Omental fat pad (tissue), 4 donors: ENCODE measurements around the gene MAP2K7. TPM values are rescaled to one million over a fixed set of nuclear protein-coding genes. Genes with fewer than 3 reads are reported as not detected.
"Not testable (repeated sequence)": the region's sequence is repeated elsewhere in the genome, so short reads cannot be mapped to it uniquely, and the experiment has no call there.

Experiments
- ATAC-seq: fragments of 150-250 bp; one replicate; pipeline ENCODE4 v1.9.1; 2016; ENCODE audit warnings: mild to moderate bottlenecking, moderate library complexity; ENCODE audit not compliant: low FRiP score
- DNase-seq: peaks from one replicate; pipeline ENCODE4 v3.0.0-alpha.2; 2019; ENCODE audit warnings: low spot score
- total RNA-seq, 4 donors: library from RNA; depleted of rRNA; stranded (reverse); fragments of >200 nt; gene quantifications; one replicate each; pipeline ENCODE4 v1.1.0, GENCODE V29; 2016
- TF ChIP-seq, protein P1 (sequence below), 3 donors: fragments of 450-650 bp; IDR thresholded peaks; one replicate each; pipeline ENCODE4 v1.5.1; 2016 to 2017; ENCODE audit warnings: antibody characterized with exemption in 3 of 3, mild to moderate bottlenecking in 3 of 3, moderate library complexity in 2 of 3

The MAP2K7 gene
- total RNA-seq, 4 donors from 2014 or later: 12.9 to 13.7 (median 13.6) TPM

DNA sequence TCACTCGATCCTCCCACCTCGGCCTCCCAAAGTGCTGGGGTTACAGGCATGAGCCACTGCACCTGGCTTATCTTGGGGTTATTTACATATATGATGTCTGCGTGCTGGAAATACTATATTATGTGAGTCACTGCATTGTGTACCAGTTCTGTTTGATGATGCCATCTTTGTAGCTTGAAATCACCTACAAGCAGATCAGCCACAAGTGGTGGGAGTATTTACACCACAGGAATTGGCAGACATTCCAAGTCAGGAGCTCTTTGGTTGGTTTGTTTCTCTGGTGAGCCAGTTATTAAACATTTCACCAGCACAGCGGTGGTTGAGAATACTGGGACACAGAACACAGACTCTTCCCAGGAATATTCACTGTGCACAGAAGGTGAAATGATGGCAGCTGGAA, 44.3 kb downstream of the MAP2K7 start:
- TF ChIP-seq, protein P1, sequence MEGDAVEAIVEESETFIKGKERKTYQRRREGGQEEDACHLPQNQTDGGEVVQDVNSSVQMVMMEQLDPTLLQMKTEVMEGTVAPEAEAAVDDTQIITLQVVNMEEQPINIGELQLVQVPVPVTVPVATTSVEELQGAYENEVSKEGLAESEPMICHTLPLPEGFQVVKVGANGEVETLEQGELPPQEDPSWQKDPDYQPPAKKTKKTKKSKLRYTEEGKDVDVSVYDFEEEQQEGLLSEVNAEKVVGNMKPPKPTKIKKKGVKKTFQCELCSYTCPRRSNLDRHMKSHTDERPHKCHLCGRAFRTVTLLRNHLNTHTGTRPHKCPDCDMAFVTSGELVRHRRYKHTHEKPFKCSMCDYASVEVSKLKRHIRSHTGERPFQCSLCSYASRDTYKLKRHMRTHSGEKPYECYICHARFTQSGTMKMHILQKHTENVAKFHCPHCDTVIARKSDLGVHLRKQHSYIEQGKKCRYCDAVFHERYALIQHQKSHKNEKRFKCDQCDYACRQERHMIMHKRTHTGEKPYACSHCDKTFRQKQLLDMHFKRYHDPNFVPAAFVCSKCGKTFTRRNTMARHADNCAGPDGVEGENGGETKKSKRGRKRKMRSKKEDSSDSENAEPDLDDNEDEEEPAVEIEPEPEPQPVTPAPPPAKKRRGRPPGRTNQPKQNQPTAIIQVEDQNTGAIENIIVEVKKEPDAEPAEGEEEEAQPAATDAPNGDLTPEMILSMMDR (IDR thresholded peaks at IDR 0.05): no peak
- no peak for DNase-seq
- ATAC-seq: no peak

DNA sequence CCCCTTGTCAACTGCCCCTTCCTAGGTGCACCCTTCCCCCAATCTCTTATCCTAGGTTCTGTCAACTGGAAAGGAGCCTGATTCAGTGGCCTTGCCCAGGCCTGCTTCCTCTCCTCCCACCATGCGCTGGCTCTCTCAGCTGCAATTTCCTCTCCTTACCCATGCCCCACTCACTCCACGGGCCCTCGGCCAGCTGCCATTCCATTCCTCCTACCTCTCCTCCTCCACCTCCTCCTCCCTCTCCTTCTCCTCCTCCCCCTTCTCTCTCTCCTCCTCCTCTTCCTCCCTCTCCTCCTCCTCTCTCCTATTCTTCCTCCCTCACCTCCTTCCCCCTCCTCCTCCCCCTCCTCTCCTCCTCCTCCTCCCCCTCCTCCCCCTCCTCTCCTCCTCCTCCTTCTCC, 49.4 kb downstream of the MAP2K7 start:
- DNase-seq: no peak
- no peak for ATAC-seq
- TF ChIP-seq, protein P1 (IDR thresholded peaks at IDR 0.05): no peak

DNA sequence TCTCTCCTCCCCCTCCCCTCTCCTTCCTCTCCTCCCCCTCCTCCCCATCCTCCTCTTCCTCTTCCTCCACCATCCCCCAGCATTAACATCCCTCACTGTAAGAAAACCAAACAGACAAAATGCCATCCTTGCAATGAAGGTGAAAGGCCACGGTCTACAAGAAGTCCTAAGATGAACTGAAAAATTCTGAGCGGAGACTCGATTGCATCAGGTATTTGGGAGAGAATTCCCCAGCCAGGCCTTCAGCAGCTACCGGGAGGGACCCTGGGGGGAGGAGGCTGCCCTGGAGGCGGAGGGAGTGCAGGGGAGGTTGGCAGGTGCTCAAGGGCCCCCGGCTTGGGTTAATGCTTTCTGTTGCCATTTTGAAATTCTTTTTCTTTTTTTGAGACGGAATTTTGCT, 49.9 kb downstream of the MAP2K7 start:
- DNase-seq (no peak), ATAC-seq (no peak)
- TF ChIP-seq, protein P1 (IDR thresholded peaks at IDR 0.05): no peak

DNA sequence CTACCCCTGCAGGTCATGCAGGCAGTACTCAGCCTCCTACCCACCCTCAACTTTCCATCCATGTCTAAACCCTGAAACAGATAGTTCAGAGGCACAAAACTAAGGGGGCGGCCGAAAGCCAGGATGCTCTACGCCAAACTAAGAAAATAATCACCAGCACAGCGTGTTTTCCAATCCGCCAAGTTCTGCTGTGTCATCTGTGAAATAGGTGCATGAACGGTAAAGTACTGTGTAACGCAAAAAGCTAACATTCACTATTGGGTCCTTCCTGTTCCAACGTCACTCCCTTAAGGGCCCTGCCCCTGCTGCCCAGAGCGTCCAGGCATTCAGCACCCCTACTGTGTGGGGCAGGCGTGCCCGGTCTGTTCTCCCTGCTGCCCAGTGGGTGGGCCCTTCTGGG, 52.0 kb downstream of the MAP2K7 start:
- ATAC-seq: no peak

DNA sequence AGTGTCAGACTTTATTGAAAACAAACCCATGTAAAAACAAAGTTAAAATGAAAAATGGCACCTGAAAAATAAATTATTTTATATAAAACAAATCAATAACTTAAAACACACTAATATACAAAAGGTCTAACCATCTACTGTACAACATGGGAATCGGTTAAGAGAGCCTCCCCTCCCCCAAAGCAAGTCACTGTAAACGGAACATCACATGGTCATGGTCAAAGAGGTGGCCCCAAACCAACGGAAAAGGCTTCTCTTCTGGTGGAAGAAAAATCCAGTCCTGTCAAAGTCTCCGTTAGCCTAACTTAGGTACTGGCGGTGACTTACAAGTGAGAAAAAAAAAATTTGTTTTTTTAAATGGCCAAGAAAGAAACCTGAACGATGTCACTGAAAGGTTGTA, 55.5 kb downstream of the MAP2K7 start:
- no peak for DNase-seq
- TF ChIP-seq, protein P1 (IDR thresholded peaks at IDR 0.05): no peak
- ATAC-seq: no peak

More for the DNA sequence above, 52.0 kb downstream of the MAP2K7 start:
- no peak for DNase-seq
- TF ChIP-seq, protein P1 (IDR thresholded peaks at IDR 0.05): no peak

DNA sequence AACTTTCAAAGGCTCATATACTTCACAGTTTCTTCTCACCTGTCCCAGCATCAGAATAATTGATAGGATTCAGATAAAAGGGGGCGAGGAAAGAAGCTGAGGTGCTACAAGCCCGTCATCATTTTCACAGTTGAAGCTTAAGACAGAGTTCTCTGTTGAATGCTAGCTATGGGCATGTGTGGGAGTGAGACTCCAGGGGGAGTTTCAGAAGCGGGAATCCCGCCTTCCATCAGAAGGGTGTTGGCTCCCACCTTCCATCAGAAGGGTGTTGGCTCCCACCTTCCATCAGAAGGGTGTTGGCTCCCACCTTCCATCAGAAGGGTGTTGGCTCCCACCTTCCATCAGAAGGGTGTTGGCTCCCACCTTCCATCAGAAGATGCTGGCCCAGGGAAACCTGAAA, 57.4 kb downstream of the MAP2K7 start:
- not testable (repeated sequence) for DNase-seq, ATAC-seq

DNA sequence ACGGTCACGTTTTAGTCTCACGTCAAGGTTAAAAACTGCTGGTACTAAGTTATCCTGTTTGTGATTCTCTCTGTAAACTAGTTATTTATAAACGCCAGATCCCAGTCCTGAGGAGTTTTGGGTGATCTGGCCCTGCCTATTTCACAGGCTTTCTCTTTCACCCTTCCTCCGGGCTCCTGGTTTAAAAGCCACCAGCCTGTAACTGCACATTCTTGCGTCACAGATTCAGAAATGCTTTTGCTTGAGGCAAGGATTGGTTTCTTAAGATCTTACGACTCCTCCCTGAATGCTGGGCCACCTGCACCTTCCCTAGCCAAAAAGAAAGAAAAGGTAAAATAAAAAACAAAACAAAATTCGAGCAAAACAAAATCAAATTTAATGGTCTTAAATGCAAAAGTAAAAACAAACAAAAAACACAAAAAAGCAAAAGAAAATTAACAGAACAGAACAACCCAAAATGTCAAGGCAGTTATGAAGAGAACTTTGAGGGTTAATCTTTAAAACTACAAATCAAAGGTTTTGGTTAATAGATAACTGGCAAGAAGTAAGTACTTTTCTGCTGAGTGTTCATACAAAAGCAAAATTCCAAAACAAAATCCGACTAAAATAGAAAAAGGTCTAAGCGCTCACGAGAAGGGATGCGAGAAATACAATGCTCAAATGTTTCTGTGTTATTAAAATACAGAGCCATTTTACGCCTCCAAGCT, 58.4 kb downstream of the MAP2K7 start:
- TF ChIP-seq, protein P1 (IDR thresholded peaks at IDR 0.05): no peak
- ATAC-seq (no peak), DNase-seq (no peak)
